ENCODE data around the gene CDRT4.

The CDRT4 gene

GRCh38 chr17:15388356-15389041 lies 78.9 kb downstream of the CDRT4 start:
- DNase-seq: no peak

GRCh38 chr17:15386083-15386482 lies 81.3 kb downstream of the CDRT4 start:
- no peak for DNase-seq

Data from femur (tissue), 1 donor.